Endothelial cell (in vitro differentiated cells): ENCODE results near the gene IL1RAPL1. TPM values are rescaled to one million over a fixed set of nuclear protein-coding genes. Genes with fewer than 3 reads are reported as not detected.

Source experiments
- DNase-seq: peaks from one replicate; pipeline ENCODE4 v3.0.0; 2021; ENCODE audit warnings: low spot score
- H3K27ac Mint-ChIP-seq: one replicate; pipeline ENCODE4 v1.8.0; 2021; ENCODE audit warnings: mixed read lengths, inconsistent platforms; ENCODE audit not compliant: unreplicated experiment
- H3K27me3 Mint-ChIP-seq: one replicate; pipeline ENCODE4 v1.8.0; 2021; ENCODE audit warnings: mild to moderate bottlenecking, moderate library complexity, mixed read lengths, inconsistent platforms; ENCODE audit not compliant: unreplicated experiment
- H3K36me3 Mint-ChIP-seq: one replicate; pipeline ENCODE4 v1.8.0; 2021; ENCODE audit warnings: mild to moderate bottlenecking, low read depth, mixed read lengths, inconsistent platforms; ENCODE audit not compliant: unreplicated experiment
- H3K4me1 Mint-ChIP-seq: one replicate; pipeline ENCODE4 v1.8.0; 2021; ENCODE audit warnings: mild to moderate bottlenecking, mixed read lengths, inconsistent platforms; ENCODE audit not compliant: unreplicated experiment
- H3K4me3 Mint-ChIP-seq: one replicate; pipeline ENCODE4 v1.8.0; 2021; ENCODE audit warnings: mild to moderate bottlenecking, mixed read lengths, inconsistent platforms; ENCODE audit not compliant: unreplicated experiment
- H3K9me3 Mint-ChIP-seq: one replicate; pipeline ENCODE4 v1.8.0; 2021; ENCODE audit warnings: mixed read lengths, inconsistent platforms; ENCODE audit not compliant: unreplicated experiment
- CTCF ChIP-seq: fragments of 200-600 bp; sonication (generic); IDR thresholded peaks from one replicate; pipeline ENCODE4 v1.5.0; 2021; ENCODE audit warnings: antibody characterized with exemption; ENCODE audit not compliant: unreplicated experiment
- total RNA-seq: library from RNA; stranded (reverse); fragmentation: NEBNext Ultra II Directional; extraction: Animal tissue kit (Norgen Biotek cat#: 25700); gene quantifications from one replicate; pipeline ENCODE4 v1.2.1, GENCODE V29; 2021; ENCODE audit not compliant: unreplicated experiment

The IL1RAPL1 gene
- total RNA-seq, 1 donor from 2014 or later = 0.18 TPM

- Mint-ChIP-seq H3K4me3 (no peak overlapping the region), H3K9me3 (no peaks in the 10 kb centered on the region), H3K4me1 (no peaks in the 10 kb centered on the region), H3K27me3 (no peaks in the 10 kb centered on the region), H3K27ac (no peak overlapping the region), H3K36me3 (no peaks in the 10 kb centered on the region)
- TF ChIP-seq CTCF = no peak
- DNase-seq = no peak
Measured at GRCh38 chrX:29636331-29636730, 1049.1 kb downstream of the IL1RAPL1 start.

GRCh38 chrX:29640106-29640505 lies 1052.9 kb downstream of the IL1RAPL1 start:
- Mint-ChIP-seq H3K4me3 (no peak overlapping the region), H3K36me3 (no peaks in the 10 kb centered on the region), H3K27me3 (no peaks in the 10 kb centered on the region), H3K4me1 (no peaks in the 10 kb centered on the region), H3K9me3 (no peaks in the 10 kb centered on the region), H3K27ac (no peak overlapping the region)
- no peak for TF ChIP-seq CTCF
- DNase-seq = no peak

GRCh38 chrX:29641461-29641860 lies 1054.2 kb downstream of the IL1RAPL1 start:
- TF ChIP-seq CTCF = no peak
- Mint-ChIP-seq H3K4me3 (no peak overlapping the region), H3K27me3 (no peaks in the 10 kb centered on the region), H3K27ac (no peak overlapping the region), H3K36me3 (no peaks in the 10 kb centered on the region), H3K9me3 (no peaks in the 10 kb centered on the region), H3K4me1 (no peaks in the 10 kb centered on the region)
- DNase-seq = no peak

GRCh38 chrX:29643181-29643580 lies 1055.9 kb downstream of the IL1RAPL1 start:
- no peaks in the 10 kb centered on the region for H3K36me3 Mint-ChIP-seq
- no peaks in the 10 kb centered on the region for H3K9me3 Mint-ChIP-seq

GRCh38 chrX:29648161-29648560 lies 1060.9 kb downstream of the IL1RAPL1 start:
- Mint-ChIP-seq H3K36me3 (no peaks in the 10 kb centered on the region), H3K27ac (no peak overlapping the region), H3K4me3 (no peak overlapping the region), H3K4me1 (no peaks in the 10 kb centered on the region), H3K27me3 (no peaks in the 10 kb centered on the region), H3K9me3 (no peaks in the 10 kb centered on the region)
- TF ChIP-seq CTCF = no peak
- no peak for DNase-seq

More at GRCh38 chrX:29643181-29643580, 1055.9 kb downstream of the IL1RAPL1 start:
- no peak overlapping the region for H3K27ac Mint-ChIP-seq
- no peak for TF ChIP-seq CTCF
- H3K4me1 Mint-ChIP-seq = no peaks in the 10 kb centered on the region
- no peak for DNase-seq
- H3K27me3 Mint-ChIP-seq = no peaks in the 10 kb centered on the region
- H3K4me3 Mint-ChIP-seq = no peak overlapping the region
